HT1080 (cell line): Measurements from ENCODE around the gene KRTAP10-4. TPM values are rescaled to one million over a fixed set of nuclear protein-coding genes. Genes with fewer than 3 reads are reported as not detected.
"Not testable (repeated sequence)": the region's sequence is repeated elsewhere in the genome, so short reads cannot be mapped to it uniquely, and the experiment has no call there.

ENCODE experiments used
- DNase-seq: peaks from one replicate; pipeline ENCODE4 v3.0.0-alpha.2; 2015; ENCODE audit warnings: low read depth
- total RNA-seq: library from RNA; depleted of rRNA; stranded (reverse); fragments of >200 nt; shearing (Covaris generic); gene quantifications from 2 replicates; pipeline ENCODE4 v1.2.3, GENCODE V29; 2014

The KRTAP10-4 gene
- total RNA-seq, 1 experiment from 2014 or later: not detected

GRCh38 chr21:44578371-44579055 lies 5.0 kb downstream of the KRTAP10-4 start:
- no peak for DNase-seq

GRCh38 chr21:44579056-44579832 lies 5.7 kb downstream of the KRTAP10-4 start:
- no peak for DNase-seq

- no peak for DNase-seq
These were observed 6.3 kb downstream of the KRTAP10-4 start for GRCh38 chr21:44579833-44580144.

GRCh38 chr21:44580231-44580821 lies 6.8 kb downstream of the KRTAP10-4 start, which contains the start of gene KRTAP10-5:
TSS of gene KRTAP10-5 (minus strand) at chr21:44580604. CDS start at chr21:44580578, 26 bp downstream.
- DNase-seq: not testable (repeated sequence)

- DNase-seq: no peak
These were observed 7.6 kb downstream of the KRTAP10-4 start for GRCh38 chr21:44581158-44581557.

- peak; percentile 18 for DNase-seq
These were observed 8.5 kb downstream of the KRTAP10-4 start for GRCh38 chr21:44582055-44582454.

DNA sequence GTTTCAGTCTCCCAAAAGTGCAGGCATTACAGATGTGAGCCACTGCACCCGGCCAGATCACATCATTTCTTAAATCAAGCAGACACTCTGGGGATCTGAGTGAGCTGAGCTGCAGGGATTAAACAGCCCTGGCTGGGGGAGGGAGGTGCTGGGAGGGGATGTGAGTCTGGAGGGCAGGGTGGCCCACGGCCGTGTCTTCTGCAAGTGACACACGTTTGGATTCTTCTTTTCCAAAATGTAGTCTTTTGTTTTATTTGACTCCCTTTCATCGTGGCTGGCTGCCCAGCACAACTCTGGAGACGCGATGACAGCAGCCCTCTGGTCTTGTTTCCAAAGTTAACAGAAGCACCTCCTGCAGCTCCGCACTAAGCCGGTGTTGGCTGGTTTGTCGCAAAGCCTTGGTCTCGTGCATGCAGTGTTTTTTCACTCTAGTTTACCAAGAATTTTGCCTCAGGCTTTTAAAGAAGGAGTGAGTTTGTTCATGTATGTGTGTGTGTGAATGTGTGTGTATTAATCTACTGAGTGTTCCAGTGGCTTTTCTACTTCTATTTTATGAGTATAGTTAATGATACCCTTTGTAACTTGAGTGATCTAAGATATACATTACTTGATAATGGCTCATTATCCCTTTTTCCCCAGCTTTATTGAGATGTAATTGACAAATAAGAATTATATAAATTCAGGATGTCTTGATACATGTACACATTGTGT lies 9.7 kb downstream of the KRTAP10-4 start:
- DNase-seq: no peak

GRCh38 chr21:44583800-44584147 lies 10.2 kb downstream of the KRTAP10-4 start:
- DNase-seq: no peak

DNA sequence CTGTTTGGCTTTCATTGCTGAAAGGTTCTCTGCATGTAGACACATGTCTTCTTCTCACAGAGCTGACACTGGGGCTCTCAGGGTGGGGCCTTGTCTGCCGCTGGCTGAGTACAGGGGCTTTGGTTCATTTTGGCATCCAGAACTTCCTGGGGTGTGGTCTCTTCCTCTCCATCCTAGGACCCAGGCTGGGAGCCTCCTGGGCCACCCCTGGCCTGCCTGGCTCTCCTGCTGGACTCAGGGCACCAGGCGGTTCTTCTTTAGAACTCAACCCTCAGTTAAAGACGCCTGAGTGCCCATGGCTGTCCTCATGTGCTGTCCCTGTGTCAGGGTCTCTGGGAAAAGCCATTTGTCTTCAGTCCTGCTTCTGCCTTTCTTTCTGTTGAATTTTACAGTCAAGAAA lies 12.4 kb downstream of the KRTAP10-4 start:
- DNase-seq: no peak

DNA sequence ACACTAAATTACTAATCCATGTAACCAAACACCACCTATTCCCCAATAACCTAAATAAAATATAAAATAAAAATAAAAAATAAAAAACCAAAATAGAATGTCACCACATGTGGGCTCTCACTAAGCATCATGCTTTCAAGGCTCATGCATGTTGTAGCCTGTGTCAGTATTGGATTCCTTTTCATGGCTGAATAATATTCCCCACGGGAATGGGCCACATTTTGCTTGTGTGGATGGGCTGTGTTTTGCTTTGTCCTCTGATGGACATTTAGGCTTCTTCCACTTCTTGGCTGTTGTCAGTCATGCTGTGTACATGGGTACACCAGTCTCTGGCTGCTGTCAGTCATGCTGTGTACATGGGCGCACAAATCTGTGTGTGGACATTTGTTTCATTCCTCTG lies 15.6 kb downstream of the KRTAP10-4 start:
- DNase-seq: no peak

DNA sequence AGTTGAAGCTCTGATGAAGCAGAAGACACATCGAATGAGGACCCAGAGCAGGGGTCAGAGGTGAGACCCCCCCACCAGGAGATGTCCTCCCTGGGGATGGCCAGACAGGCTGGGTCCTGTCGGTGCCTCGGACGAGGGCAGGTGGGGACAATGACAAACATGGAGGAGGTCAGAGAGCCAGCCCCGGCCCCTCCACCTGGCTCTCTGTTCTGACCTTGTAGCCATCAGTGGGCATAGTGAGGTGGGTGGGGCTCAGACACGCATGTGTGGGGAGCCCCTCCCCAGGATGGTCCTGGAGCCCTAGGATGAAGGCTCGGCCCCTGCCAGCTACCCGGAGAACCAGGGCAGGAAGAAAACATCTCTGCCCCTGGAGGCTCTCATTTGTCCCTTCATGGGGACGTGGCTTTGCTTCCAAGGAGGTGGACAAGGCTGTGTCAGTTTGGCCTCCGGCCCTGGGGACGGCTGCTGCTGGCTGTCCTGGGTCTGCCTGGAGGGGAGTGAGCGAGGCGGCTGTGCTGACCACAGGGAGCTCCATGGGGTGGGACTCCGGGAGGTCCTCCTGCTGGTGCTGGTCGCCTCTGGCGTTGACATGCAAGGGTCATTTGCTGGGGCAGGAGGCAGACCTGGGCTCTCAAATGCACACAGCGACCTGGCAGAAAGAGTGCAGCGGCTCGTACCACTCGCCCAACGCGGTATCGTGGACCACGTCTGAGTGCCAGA lies 16.2 kb downstream of the KRTAP10-4 start:
- no peak for DNase-seq

DNA sequence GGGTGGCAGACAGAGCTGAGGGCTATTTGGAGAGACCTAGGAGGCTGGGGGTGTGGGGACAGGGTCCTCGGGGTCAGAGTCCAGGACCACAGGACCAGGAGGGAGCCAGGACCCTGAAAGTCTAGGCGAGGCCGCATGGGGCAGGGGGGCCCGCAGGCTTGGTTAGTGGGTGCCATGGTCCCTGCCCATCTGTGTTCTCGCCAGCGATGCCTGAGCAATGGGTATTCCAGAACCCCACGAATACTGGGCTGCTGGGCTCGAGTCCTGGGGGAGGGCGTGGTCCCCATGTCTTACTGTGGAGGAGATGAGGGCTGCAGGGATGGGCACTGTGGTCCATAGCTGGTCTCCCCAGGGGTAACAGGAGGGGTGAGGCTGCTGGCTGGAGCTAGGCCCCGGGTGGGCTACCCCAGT lies 16.8 kb downstream of the KRTAP10-4 start:
- no peak for DNase-seq

DNA sequence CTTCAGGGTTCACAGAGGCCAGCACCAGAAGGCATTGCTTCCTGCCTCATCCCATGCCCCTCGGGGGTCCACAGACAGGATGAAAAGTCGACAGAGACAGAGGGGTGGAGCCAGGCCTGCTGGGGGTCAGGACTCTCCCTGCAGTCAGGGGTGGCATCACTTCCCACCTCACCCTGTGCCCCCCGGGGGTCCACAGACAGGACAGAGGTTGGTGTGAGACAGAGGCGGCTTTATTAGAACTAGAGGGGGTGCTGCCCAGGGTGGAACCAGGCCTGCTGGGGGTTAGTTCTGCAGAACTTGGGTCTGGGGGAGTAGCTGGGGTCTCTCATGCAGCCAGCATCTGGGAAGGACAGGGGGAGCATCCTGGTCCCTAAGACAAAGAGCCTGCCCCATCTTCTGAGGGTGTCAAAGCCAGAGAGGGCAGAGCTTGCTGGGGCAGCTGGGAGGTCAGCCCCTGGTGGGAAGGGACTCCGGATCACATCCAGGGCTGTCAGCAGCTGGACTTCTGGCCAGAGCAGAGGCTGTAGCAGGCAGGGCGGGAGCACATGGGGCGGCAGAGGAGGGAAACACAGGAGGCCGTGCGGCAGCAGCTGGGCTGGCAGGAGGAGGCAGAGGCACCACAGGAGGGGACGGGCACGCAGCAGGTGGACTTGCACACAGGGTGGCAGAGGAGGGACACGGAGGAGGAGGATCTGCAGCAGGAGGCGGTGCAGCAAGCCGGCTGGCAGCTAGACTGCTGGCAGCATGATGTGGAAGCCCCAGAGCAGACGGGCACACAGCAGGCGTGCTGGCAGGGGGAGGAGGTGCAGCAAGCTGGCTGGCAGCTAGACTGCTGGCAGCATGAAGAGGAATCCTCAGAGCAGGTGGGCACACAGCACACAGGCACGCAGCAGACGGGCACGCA lies 17.6 kb downstream of the KRTAP10-4 start:
- DNase-seq: not testable (repeated sequence)

- not testable (repeated sequence) for DNase-seq
These were observed 18.2 kb downstream of the KRTAP10-4 start for GRCh38 chr21:44591801-44592130.

DNA sequence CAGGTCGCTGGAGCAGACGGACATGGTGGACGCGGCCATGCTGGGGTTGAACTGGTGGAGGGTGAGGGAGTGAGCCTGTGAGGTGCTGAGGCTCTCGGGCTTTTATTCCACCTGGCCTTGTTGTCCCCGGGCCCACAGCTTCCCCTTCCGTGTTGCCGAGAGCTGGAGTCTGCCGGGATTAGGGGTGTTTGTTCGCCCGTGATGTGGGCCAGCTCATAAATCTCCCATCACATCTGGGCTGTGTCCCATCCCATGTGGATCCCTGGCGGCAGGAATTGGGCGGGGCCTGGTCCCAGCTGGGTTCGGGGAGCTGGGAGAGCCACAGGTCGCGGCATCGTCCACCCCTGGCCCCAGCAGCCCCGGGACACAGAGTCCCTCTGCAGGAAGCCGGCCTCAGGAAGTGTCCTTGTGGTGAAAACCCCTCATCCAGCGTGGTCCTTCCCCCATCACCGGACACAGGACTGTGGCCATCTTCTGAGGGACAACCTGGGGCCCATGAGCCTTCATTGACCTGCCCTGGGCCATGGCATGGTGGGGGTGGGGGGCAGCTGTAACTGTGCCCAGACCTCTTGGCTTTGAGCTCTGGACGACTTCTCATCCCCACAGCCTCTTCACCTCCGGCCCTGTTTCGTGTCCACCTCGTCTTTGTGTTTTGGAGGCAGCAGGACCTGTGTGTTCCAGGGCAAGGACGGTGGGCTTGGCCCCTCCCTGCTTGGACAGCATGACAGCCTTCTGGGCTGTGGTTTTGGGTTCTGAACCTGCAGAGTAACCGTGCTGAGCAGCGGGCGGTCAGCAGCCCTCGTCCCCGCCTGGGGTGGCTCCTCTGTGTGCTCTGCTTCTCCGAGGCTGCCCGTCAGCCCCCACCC lies 19.1 kb downstream of the KRTAP10-4 start, which contains the start of gene KRTAP10-6:
KRTAP10-6 (minus strand) TSS at position 60 of the 866 bp plus-strand sequence; CDS start at position 39, 21 bp downstream.
- DNase-seq: no peak

DNA sequence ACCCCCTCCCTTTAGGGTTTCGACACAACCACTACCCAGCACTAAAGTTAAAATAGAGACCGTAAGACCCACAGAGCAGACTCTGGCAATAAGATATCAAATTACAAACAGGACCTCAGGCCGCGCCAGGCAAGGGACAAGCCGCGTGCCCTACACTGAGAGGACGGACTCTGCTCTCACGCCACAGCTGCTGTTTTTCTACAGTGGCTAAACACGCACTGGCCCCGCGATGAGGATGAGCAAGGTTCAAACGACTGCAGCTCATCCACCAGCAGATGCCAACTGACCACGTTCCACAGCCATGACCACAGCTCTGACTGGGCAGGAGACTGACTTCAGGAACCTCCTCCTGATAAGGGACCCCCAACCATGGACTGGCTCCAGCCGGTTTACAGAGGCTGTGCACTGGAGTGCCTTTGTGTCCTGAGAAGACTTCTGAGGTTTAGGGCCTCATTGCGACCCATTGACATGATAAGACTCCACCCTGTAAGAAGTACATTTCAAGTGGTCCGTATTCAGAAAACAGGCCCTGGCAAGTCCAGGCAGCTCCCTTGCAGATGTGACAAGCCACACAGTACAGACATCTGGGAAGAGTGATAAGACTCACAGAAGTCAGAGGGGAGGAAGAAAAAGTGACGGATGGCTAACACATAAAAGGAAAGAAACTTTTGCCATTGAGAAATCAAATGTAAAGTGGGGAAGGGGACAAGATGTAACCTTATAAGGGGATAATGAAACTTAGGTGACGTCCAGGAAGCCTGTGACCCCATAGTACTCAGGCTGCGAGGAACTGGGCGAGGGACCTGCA lies 20.3 kb downstream of the KRTAP10-4 start:
- no peak for DNase-seq

GRCh38 chr21:44594406-44594916 lies 20.9 kb downstream of the KRTAP10-4 start:
- no peak for DNase-seq

- no peak for DNase-seq
These were observed 22.0 kb downstream of the KRTAP10-4 start for GRCh38 chr21:44595524-44595923.
